Activated CD8-positive, alpha-beta T cell treated with anti-CD3 and anti-CD28 coated beads for 36 hours (primary cell): Measurements from ENCODE around the gene MRPL20. TPM values are rescaled to one million over a fixed set of nuclear protein-coding genes. Genes with fewer than 3 reads are reported as not detected.

Experiments used
- ATAC-seq: fragments of 200-7000 bp; cut with Tn5 transposase; one replicate; pipeline ENCODE4 v1.10.0; 2021; ENCODE audit warnings: mild to moderate bottlenecking, moderate library complexity
- CTCF ChIA-PET: fragments of 350-600 bp; sonication (Branson Sonifier 250); formaldehyde crosslinking; loops from one replicate; lab custom pipeline; 2021; ENCODE audit warnings: antibody characterized with exemption; lab: Charles Lee
- POLR2A ChIA-PET: fragments of 350-600 bp; sonication (Branson Sonifier 250); formaldehyde crosslinking; loops from one replicate; lab custom pipeline; 2021; ENCODE audit warnings: antibody characterized with exemption; lab: Charles Lee
- DNase-seq: peaks from one replicate; pipeline ENCODE4 v3.0.0-alpha.2; 2020
- H3K27ac Mint-ChIP-seq: one replicate; pipeline ENCODE4 v1.8.0; 2021; ENCODE audit warnings: mild to moderate bottlenecking, mixed read lengths
- H3K27me3 Mint-ChIP-seq: one replicate; pipeline ENCODE4 v1.8.0; 2021; ENCODE audit warnings: mixed read lengths
- H3K36me3 Mint-ChIP-seq: one replicate; pipeline ENCODE4 v1.8.0; 2021; ENCODE audit warnings: low read depth, mixed read lengths
- H3K4me1 Mint-ChIP-seq: one replicate; pipeline ENCODE4 v1.8.0; 2021; ENCODE audit warnings: low read depth, mixed read lengths
- H3K4me3 Mint-ChIP-seq: one replicate; pipeline ENCODE4 v1.8.0; 2021; ENCODE audit warnings: mild to moderate bottlenecking, moderate library complexity, mixed read lengths
- H3K9me3 Mint-ChIP-seq: one replicate; pipeline ENCODE4 v1.8.0; 2021; ENCODE audit warnings: mixed read lengths
- CTCF ChIP-seq: fragments of 200-600 bp; IDR thresholded peaks from one replicate; pipeline ENCODE4 v1.8.0; 2022; ENCODE audit warnings: antibody characterized with exemption, mild to moderate bottlenecking
- intact Hi-C: fragments of 100-400 bp; cut with micrococcal nuclease; formaldehyde crosslinking; loops from one replicate; pipeline ENCODE4 v1.10.0; 2022
- total RNA-seq, 2 experiments: library from RNA; stranded (reverse); gene quantifications; one replicate each; pipeline ENCODE4 v1.2.3, GENCODE V29; 2021

MRPL20 gene
- total RNA-seq, 2 experiments from 2014 or later = 127 to 129 TPM

- H3K9me3 Mint-ChIP-seq = no peaks in the 10 kb centered on the region
- peaks cover 22% of the 10 kb centered on the region for H3K4me1 Mint-ChIP-seq
- ChIA-PET CTCF (no interaction called here), POLR2A (interaction anchor here (2.4 kb wide), 1 partner anchor 13 kb away, joined by 10 read pairs; no protein-coding TSS in a partner anchor)
- H3K27me3 Mint-ChIP-seq = peaks cover 3% of the 10 kb centered on the region
- no peaks in the 10 kb centered on the region for H3K36me3 Mint-ChIP-seq
- no peak for TF ChIP-seq CTCF
- intact Hi-C loops = no loop called here
- H3K4me3 Mint-ChIP-seq = no peak overlapping the region
- ATAC-seq (no peak), DNase-seq (no peak)
- H3K27ac Mint-ChIP-seq = no peak overlapping the region
Observed at GRCh38 chr1:1357871-1358432, 49.1 kb downstream of the MRPL20 start.

GRCh38 chr1:1356796-1357401 is 50.2 kb downstream of the MRPL20 start:
- POLR2A ChIA-PET = interaction anchor here (1.2 to 2.4 kb wide), 2 partner anchors 14 to 18 kb away, joined by 3 to 10 read pairs; partner anchors contain the start of gene AURKAIP1

GRCh38 chr1:1356166-1356795 is 50.8 kb downstream of the MRPL20 start:
- DNase-seq (no peak), ATAC-seq (no peak)
- H3K4me3 Mint-ChIP-seq = no peak overlapping the region
- intact Hi-C loops = no loop called here
- peaks cover 12% of the 10 kb centered on the region for H3K27me3 Mint-ChIP-seq
- TF ChIP-seq CTCF = no peak
- H3K9me3 Mint-ChIP-seq = no peaks in the 10 kb centered on the region
- CTCF ChIA-PET = interaction anchor here (1.2 kb wide), 1 partner anchor 15 kb away, joined by 9 read pairs; no protein-coding TSS in a partner anchor
- no peak overlapping the region for H3K27ac Mint-ChIP-seq
- POLR2A ChIA-PET = interaction anchor here (1.1 to 1.2 kb wide), 2 partner anchors 16 to 19 kb away, joined by 3 read pairs; partner anchors contain the start of gene AURKAIP1
- H3K36me3 Mint-ChIP-seq = no peaks in the 10 kb centered on the region
- H3K4me1 Mint-ChIP-seq = peaks cover 28% of the 10 kb centered on the region

More at GRCh38 chr1:1356796-1357401, 50.2 kb downstream of the MRPL20 start:
- no peaks in the 10 kb centered on the region for H3K36me3 Mint-ChIP-seq
- H3K27ac Mint-ChIP-seq = no peak overlapping the region
- intact Hi-C loops = no loop called here
- H3K9me3 Mint-ChIP-seq = no peaks in the 10 kb centered on the region
- peaks cover 12% of the 10 kb centered on the region for H3K27me3 Mint-ChIP-seq
- CTCF ChIA-PET = no interaction called here
- H3K4me3 Mint-ChIP-seq = no peak overlapping the region
- no peak for DNase-seq
- H3K4me1 Mint-ChIP-seq = peaks cover 27% of the 10 kb centered on the region
- peak; percentile 23 for ATAC-seq
- no peak for TF ChIP-seq CTCF

GRCh38 chr1:1355416-1355815 is 51.7 kb downstream of the MRPL20 start:
- no peak for TF ChIP-seq CTCF
- Mint-ChIP-seq H3K9me3 (no peaks in the 10 kb centered on the region), H3K4me3 (no peak overlapping the region), H3K27ac (no peak overlapping the region), H3K36me3 (no peaks in the 10 kb centered on the region), H3K27me3 (peaks cover 12% of the 10 kb centered on the region), H3K4me1 (peaks cover 28% of the 10 kb centered on the region)
- no peak for DNase-seq
- CTCF ChIA-PET = interaction anchor here (1.2 kb wide), 1 partner anchor 16 kb away, joined by 9 read pairs; no protein-coding TSS in a partner anchor
- no peak for ATAC-seq
- POLR2A ChIA-PET = interaction anchor here (1.1 kb wide), 1 partner anchor 16 kb away, joined by 3 read pairs; no protein-coding TSS in a partner anchor
- intact Hi-C loops = no loop called here
